Skeletal muscle tissue (tissue), 4 donors: ENCODE data around the gene FRMD3. TPM values are rescaled to one million over a fixed set of nuclear protein-coding genes. Genes with fewer than 3 reads are reported as not detected.

Experiments
- H3K27ac ChIP-seq: one replicate; pipeline ENCODE4 v1.7.0; 2013; ENCODE audit warnings: mild to moderate bottlenecking, low read depth, low read length, inconsistent platforms
- H3K27me3 ChIP-seq, 3 donors: one replicate each; pipeline ENCODE4 v1.7.0; 2013; ENCODE audit warnings: low read length in 3 of 3; ENCODE audit not compliant: control insufficient read depth in 3 of 3, insufficient read depth in 3 of 3
- H3K36me3 ChIP-seq, 3 donors: one replicate each; pipeline ENCODE4 v1.7.0; 2013; ENCODE audit warnings: low read length in 3 of 3; ENCODE audit not compliant: control insufficient read depth in 3 of 3, insufficient read depth in 3 of 3
- H3K4me1 ChIP-seq, 3 donors: one replicate each; pipeline ENCODE4 v1.7.0; 2013; ENCODE audit warnings: low read length in 3 of 3, mild to moderate bottlenecking in 3 of 3; ENCODE audit not compliant: control insufficient read depth in 3 of 3, insufficient read depth in 3 of 3
- H3K4me3 ChIP-seq, 3 donors: one replicate each; pipeline ENCODE4 v1.7.0; 2013; ENCODE audit warnings: low read length in 3 of 3
- H3K9ac ChIP-seq, 3 donors: one replicate each; pipeline ENCODE4 v1.7.0; 2013; ENCODE audit warnings: low read length in 3 of 3, mild to moderate bottlenecking in 3 of 3, moderate library complexity in 2 of 3, low read depth in 1 of 3
- H3K9me3 ChIP-seq, 3 donors: one replicate each; pipeline ENCODE4 v1.7.0; 2013; ENCODE audit warnings: low read length in 3 of 3; ENCODE audit not compliant: control insufficient read depth in 3 of 3
- total RNA-seq: library from RNA; depleted of rRNA; stranded (reverse); fragments of >200 nt; gene quantifications from one replicate; pipeline ENCODE4 v1.2.3, GENCODE V29; 2014
- donor health status: Osteomylitis.

Gene FRMD3
- total RNA-seq, 1 donor from 2014 or later = 27.7 TPM

DNA sequence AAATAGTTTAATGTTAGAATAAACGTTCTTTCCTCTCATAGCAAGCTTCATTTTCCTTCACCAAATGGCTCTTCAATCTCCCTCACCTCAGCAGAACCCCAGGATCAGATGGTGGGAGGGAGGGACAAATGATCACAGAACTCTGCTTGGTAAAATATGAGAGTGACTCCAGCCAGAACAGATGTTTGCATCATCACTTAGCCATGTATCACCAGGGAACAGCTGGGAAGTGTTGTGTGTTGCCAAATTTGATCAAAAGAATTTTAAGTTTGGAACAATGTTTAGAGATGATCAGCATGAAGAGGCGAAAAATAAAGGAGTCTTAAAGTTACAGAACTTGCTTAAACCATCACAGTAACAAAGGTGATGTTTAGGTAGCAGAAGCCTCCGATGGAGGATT is 115.7 kb downstream of the FRMD3 start:
- Histone ChIP-seq H3K4me3 (no peak overlapping the region), H3K27me3 (no peaks in the 10 kb centered on the region)

DNA sequence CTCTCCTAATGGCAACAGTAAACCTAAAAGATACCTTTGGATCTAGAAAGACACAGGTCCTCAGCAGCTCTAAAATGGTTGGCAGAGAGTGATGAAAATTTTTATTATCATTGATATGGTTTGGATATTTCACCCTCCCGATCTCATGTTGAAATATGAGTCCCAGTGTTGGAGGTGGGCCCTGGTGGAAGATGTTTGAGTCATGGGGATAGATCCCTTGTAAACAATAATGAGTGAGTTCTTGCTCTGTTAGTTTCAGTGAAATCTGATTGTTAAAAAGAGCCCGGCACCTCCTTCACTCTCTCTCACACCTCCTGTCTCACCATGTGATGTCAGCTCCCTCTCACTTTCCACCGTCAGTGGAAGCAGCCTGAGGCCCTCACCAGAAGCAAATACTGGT is 117.7 kb downstream of the FRMD3 start:
- H3K36me3 ChIP-seq = no peaks in the 10 kb centered on the region
- no peak overlapping the region for H3K9ac ChIP-seq
- no peaks in the 10 kb centered on the region for H3K4me1 ChIP-seq
- no peak overlapping the region for H3K27ac ChIP-seq
- no peak overlapping the region for H3K4me3 ChIP-seq
- H3K9me3 ChIP-seq = no peaks in the 10 kb centered on the region
- no peaks in the 10 kb centered on the region for H3K27me3 ChIP-seq

More for the DNA sequence above, 115.7 kb downstream of the FRMD3 start:
- Histone ChIP-seq H3K27ac (no peak overlapping the region), H3K4me1 (peaks cover 6 to 9% (median 7%) of the 10 kb centered on the region in 3 donors), H3K36me3 (no peaks in the 10 kb centered on the region), H3K9me3 (no peaks in the 10 kb centered on the region), H3K9ac (no peak overlapping the region)

DNA sequence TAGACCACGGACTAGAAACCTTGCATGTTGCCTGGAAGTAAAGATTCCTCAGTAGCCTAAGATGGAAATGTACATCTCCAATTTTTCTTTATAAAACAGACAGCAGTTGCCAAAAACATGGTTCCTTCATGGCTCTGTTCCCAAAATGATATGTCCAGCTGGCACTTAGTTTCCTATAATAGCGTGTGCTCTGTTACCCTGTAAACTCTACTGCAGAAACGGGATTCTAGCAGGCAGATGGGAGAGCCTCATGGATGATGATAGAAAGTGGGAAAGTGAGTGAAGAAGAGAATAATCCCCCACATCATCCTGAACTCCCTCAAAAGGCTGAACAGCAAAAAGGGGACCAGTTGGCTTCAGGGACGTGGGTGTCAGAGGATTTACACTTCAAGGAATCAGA is 118.2 kb downstream of the FRMD3 start:
- H3K4me3 ChIP-seq = no peak overlapping the region
- no peak overlapping the region for H3K27ac ChIP-seq
- H3K36me3 ChIP-seq = no peaks in the 10 kb centered on the region
- H3K27me3 ChIP-seq = no peaks in the 10 kb centered on the region
- H3K9ac ChIP-seq = no peak overlapping the region
- no peaks in the 10 kb centered on the region for H3K9me3 ChIP-seq
- H3K4me1 ChIP-seq = no peaks in the 10 kb centered on the region

DNA sequence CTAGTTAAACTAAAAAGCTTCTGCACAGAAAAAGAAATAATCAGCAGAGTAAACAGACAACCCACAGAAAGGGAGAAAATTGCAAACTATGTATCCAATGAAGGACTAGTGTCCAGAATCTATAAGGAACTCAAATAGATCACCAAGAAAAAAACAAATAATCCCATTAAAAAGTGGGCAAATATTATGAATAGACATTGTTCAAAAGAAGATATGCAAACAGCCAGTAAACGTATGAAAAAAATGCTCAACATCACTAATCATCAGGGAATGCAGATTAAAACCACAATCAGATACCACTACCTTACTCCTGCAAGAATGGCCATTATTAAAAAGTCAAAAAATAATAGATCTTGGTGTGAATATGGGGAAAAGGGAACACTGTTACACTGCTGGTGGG is 119.9 kb downstream of the FRMD3 start:
- Histone ChIP-seq H3K27me3 (no peaks in the 10 kb centered on the region), H3K4me1 (no peaks in the 10 kb centered on the region), H3K9me3 (no peaks in the 10 kb centered on the region), H3K27ac (no peak overlapping the region), H3K4me3 (no peak overlapping the region), H3K36me3 (no peaks in the 10 kb centered on the region), H3K9ac (no peak overlapping the region)

DNA sequence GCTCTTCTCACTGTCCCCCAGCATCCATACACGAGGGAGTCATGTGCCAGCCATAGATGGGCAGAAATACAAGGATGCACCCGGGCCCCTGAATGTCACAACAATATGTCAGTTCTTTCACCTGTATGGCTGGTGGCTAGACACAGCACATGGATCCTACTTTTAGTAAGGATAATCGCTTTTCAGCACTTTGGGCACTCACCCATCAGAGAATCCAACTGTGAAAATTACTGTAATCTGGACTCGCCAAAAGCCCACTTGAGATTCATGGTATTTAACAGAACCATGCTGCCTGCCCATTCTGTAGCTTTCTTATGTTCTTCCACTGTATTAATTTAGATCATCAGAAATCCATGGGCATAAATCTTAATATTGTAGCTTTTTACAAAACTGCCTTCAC is 124.8 kb downstream of the FRMD3 start:
- no peak overlapping the region for H3K9ac ChIP-seq
- H3K27ac ChIP-seq = no peak overlapping the region

DNA sequence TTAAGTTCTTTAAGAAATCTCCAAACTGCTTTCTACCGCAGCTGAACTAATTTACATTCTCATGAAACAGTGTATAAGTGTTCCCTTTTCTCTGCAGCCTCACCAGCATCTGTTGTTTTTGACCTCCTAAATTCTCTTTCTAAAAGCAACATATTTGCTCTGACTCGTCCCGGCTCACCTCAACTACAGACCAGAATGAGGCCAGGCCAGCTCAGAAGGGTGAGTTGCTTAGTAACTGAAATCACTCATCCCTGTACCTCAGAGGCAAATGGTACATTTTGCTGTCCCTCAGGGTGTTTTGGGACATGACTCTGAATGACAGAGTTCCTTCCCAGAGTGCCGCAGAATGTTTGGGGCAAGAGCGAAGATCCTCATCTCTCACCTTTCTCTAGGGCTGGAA is 127.5 kb downstream of the FRMD3 start:
- Histone ChIP-seq H3K4me1 (no peaks in the 10 kb centered on the region), H3K9me3 (no peaks in the 10 kb centered on the region), H3K9ac (no peak overlapping the region), H3K36me3 (peaks cover 0 to 1% (median 0%) of the 10 kb centered on the region in 3 donors), H3K4me3 (no peak overlapping the region), H3K27ac (no peak overlapping the region), H3K27me3 (no peaks in the 10 kb centered on the region)

More for the DNA sequence above, 124.8 kb downstream of the FRMD3 start:
- no peaks in the 10 kb centered on the region for H3K27me3 ChIP-seq
- no peaks in the 10 kb centered on the region for H3K9me3 ChIP-seq
- H3K4me1 ChIP-seq = no peaks in the 10 kb centered on the region
- no peak overlapping the region for H3K4me3 ChIP-seq
- no peaks in the 10 kb centered on the region for H3K36me3 ChIP-seq

DNA sequence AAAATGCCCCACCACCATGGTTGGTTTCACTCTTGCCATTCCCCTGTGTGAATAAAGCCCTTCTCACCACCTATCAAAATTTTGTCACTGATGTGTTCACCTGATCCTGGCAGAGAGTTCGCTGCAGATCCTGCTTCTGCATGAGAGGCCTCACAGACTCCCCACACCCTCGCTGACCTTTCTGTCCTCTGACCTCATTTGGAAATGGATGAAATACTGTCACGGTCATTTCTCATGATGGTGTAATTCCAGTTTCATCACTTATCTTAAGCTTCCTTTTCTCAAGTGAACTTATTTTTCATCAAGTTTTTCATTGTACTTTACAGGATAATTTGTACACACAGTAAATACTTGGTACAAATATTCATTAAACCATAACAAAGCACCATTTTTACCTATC is 131.3 kb downstream of the FRMD3 start:
- no peak overlapping the region for H3K4me3 ChIP-seq
- H3K4me1 ChIP-seq = peaks cover 0 to 2% (median 0%) of the 10 kb centered on the region in 3 donors
- H3K27ac ChIP-seq = no peak overlapping the region
- no peak overlapping the region for H3K9ac ChIP-seq
- peaks cover 0 to 1% (median 0%) of the 10 kb centered on the region in 3 donors for H3K36me3 ChIP-seq
- H3K27me3 ChIP-seq = no peaks in the 10 kb centered on the region
- no peaks in the 10 kb centered on the region for H3K9me3 ChIP-seq

DNA sequence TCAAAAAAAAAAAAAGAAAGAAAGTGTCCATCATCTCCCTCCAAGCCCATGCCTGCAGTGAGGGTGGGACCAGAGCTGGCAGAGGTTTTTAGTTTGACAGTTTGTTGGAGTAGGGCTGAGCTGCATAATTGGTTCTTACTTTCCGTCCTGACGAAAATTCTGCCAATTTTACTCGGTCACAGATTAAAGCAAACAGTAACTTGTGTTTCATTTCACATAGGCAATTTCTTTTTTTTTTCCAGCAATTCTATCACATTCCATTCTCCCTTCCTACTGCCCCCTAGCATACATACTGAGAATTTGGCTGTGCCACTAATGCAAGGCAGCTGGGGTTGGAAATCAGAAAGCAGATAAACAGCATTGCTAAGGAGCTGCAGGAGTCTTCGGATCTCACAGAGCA is 132.4 kb downstream of the FRMD3 start:
- H3K4me3 ChIP-seq = no peak overlapping the region
- H3K27ac ChIP-seq = no peak overlapping the region
- peaks cover 0 to 1% (median 0%) of the 10 kb centered on the region in 3 donors for H3K36me3 ChIP-seq
- H3K9ac ChIP-seq = no peak overlapping the region
- H3K9me3 ChIP-seq = no peaks in the 10 kb centered on the region
- H3K27me3 ChIP-seq = no peaks in the 10 kb centered on the region
- H3K4me1 ChIP-seq = peaks cover 0 to 2% (median 0%) of the 10 kb centered on the region in 3 donors

DNA sequence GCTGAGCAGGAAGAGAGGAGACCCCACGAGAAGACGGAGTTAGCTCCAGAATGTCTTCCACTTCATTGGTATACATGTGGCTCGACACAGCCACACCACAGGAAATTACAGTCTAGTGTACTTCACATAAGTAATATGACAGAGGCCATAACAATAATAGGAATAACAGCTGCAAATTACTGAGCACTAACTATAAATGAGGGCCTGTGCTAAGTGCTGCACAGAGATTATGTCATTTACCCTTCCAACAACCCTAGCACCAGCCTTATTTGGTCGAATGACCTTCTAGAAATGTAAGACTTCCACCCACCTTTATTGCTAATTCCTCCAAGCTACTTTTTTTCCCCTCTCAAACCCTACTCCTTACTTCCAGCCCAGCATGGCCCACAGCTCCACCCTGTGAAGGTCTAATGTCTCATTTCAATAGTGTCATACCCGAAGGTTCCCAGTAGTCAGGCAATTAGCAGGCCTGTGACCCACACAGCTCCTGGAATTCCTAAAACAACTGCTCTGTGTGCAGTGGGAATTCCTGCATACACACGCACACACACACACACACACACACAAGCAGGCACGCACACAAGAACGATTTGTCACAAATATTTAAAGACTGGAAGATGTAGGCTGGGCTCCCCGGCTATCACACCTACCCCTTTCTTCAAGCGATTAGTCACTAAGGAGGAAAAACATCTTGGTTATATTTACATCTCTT is 134.5 kb downstream of the FRMD3 start:
- Histone ChIP-seq H3K9ac (no peak overlapping the region), H3K27me3 (no peaks in the 10 kb centered on the region)

DNA sequence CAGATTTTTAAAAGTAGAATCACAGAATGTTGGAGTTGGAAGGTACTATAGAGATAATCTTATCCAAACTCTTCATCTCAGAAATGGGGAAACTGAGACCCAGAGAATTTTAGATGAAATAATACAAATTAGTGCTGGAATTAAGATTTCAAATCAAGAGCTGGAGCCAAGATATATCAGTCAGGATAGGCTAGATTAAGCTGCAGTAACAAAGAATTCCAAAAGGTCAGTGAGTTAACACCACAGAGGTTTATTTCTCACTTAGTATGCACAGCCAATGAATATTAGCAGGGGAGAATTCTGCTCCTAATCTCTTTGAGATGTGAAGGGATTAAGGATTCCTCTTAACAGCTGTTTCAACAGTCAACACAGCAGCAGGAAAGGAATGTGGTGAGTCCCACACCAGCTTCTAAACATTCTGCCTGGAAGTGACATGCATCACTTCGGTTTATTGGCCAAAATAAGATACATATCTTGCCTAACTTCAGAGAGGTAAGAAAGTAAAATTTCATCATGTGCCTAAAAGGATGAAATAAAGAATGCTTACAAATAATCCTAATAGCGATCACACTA is 136.8 kb downstream of the FRMD3 start:
- Histone ChIP-seq H3K4me3 (no peak overlapping the region), H3K9ac (no peak overlapping the region), H3K4me1 (peaks cover 0 to 2% (median 0%) of the 10 kb centered on the region in 3 donors), H3K27me3 (no peaks in the 10 kb centered on the region), H3K36me3 (no peaks in the 10 kb centered on the region), H3K9me3 (no peaks in the 10 kb centered on the region), H3K27ac (no peak overlapping the region)

More for the DNA sequence above, 134.5 kb downstream of the FRMD3 start:
- H3K9me3 ChIP-seq = no peaks in the 10 kb centered on the region
- peaks cover 0 to 1% (median 0%) of the 10 kb centered on the region in 3 donors for H3K36me3 ChIP-seq
- H3K4me3 ChIP-seq = no peak overlapping the region
- no peak overlapping the region for H3K27ac ChIP-seq
- peaks cover 0 to 2% (median 0%) of the 10 kb centered on the region in 3 donors for H3K4me1 ChIP-seq
